Measurements from ENCODE around the gene ABHD2.

DNA sequence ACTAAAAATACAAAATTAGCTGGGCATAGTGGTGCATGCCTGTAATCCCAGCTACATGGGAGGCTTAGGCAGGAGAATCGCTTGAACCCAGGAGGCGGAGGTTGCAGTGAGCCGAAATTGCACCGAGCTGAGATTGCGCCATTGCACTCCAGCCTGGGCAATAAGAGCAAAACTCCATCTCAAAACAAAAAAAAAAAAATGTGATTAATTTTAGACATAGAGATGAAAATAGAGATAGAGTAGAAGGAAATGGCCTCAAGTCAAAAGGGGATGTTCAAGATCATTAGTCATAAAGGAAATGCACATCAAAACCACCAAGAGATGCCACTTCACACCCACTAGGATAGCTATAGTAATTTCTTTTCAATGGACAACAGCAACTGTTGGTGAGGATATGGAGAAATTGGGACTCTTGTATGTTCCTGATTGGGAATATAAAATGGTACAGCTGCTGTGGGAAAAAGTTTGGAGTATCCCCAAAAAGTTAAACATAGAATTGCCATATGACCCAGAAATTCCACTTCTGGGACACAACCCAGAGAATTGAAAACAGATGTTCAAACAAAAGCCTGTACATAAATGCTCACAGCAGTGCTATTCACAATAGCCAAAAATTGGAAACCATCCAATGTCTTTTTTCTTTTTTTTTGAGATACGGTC lies 55.4 kb downstream of the ABHD2 start:
- TF ChIP-seq NFYB (CRISPR knock-in tag; conservative IDR thresholded peaks at IDR 0.05; ENCODE audit: low read depth) (no peak), CTCF (IDR thresholded peaks at IDR 0.05) (no peak), SP1 (CRISPR knock-in tag; conservative IDR thresholded peaks at IDR 0.05) (no peak), MAX (CRISPR knock-in tag; IDR thresholded peaks at IDR 0.05) (no peak), CREB1 (CRISPR knock-in tag; IDR thresholded peaks at IDR 0.05) (no peak), ZNF423 (CRISPR knock-in tag; IDR thresholded peaks at IDR 0.05) (no peak)
- TF ChIP-seq, protein P1, sequence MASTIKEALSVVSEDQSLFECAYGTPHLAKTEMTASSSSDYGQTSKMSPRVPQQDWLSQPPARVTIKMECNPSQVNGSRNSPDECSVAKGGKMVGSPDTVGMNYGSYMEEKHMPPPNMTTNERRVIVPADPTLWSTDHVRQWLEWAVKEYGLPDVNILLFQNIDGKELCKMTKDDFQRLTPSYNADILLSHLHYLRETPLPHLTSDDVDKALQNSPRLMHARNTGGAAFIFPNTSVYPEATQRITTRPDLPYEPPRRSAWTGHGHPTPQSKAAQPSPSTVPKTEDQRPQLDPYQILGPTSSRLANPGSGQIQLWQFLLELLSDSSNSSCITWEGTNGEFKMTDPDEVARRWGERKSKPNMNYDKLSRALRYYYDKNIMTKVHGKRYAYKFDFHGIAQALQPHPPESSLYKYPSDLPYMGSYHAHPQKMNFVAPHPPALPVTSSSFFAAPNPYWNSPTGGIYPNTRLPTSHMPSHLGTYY (CRISPR knock-in tag; IDR thresholded peaks at IDR 0.05), result no peak
